CD4-positive, alpha-beta T cell (primary cell): Measurements from ENCODE around the gene ARMCX2. TPM values are rescaled to one million over a fixed set of nuclear protein-coding genes. Genes with fewer than 3 reads are reported as not detected.

ENCODE experiments used
- ATAC-seq: fragments of 200-7000 bp; cut with Tn5 transposase; one replicate; pipeline ENCODE4 v1.10.0; 2022; ENCODE audit warnings: mild to moderate bottlenecking; ENCODE audit not compliant: poor library complexity
- CTCF ChIA-PET: fragments of 350-600 bp; sonication (Branson Sonifier 250); formaldehyde crosslinking; loops from one replicate; lab custom pipeline; 2021; ENCODE audit warnings: antibody characterized with exemption, inconsistent platforms; lab: Charles Lee
- POLR2A ChIA-PET: fragments of 350-600 bp; sonication (Branson Sonifier 250); formaldehyde crosslinking; loops from one replicate; lab custom pipeline; 2021; ENCODE audit warnings: antibody characterized with exemption, inconsistent platforms; lab: Charles Lee
- DNase-seq, 14 experiments: peaks; one replicate each; pipeline ENCODE4 v3.0.0-alpha.2; 2013 to 2020; ENCODE audit warnings: mixed read lengths in 2 of 14
- H3K27ac ChIP-seq, 2 donors: one replicate each; pipeline versions ENCODE4 v1.5.1 to v1.7.0; 2013; ENCODE audit warnings: low read length in 2 of 2, low read depth in 1 of 2, mild to moderate bottlenecking in 1 of 2
- H3K27me3 ChIP-seq, 2 experiments: 1 replicate in 1 of 2; 2 replicates in 1 of 2; pipeline versions ENCODE4 v1.6.1 to v1.7.0; 2013; ENCODE audit warnings: low read length in 2 of 2, control low read depth in 1 of 2, mild to moderate bottlenecking in 1 of 2, moderate library complexity in 1 of 2; ENCODE audit not compliant: insufficient read depth in 2 of 2, control insufficient read depth in 1 of 2
- H3K36me3 ChIP-seq: one replicate; pipeline ENCODE4 v1.6.1; 2013; ENCODE audit warnings: low read length, control low read depth; ENCODE audit not compliant: insufficient read depth
- H3K4me1 ChIP-seq: one replicate; pipeline ENCODE4 v1.6.1; 2013; ENCODE audit warnings: low read length, control low read depth; ENCODE audit not compliant: insufficient read depth
- H3K4me3 ChIP-seq: one replicate; pipeline ENCODE4 v1.5.1; 2013; ENCODE audit warnings: mild to moderate bottlenecking, low read length, moderate library complexity
- H3K9me3 ChIP-seq, 2 experiments: 1 replicate in 1 of 2; 2 replicates in 1 of 2; pipeline versions ENCODE4 v1.6.1 to v1.7.0; 2013; ENCODE audit warnings: low read length in 2 of 2, mild to moderate bottlenecking in 2 of 2, control low read depth in 1 of 2, moderate library complexity in 1 of 2; ENCODE audit not compliant: control insufficient read depth in 1 of 2, insufficient read depth in 1 of 2
- H3K27ac Mint-ChIP-seq: one replicate; pipeline ENCODE4 v1.8.0; 2020; ENCODE audit warnings: mixed read lengths
- H3K27me3 Mint-ChIP-seq: one replicate; pipeline ENCODE4 v1.8.0; 2021; ENCODE audit warnings: mixed read lengths
- H3K36me3 Mint-ChIP-seq: one replicate; pipeline ENCODE4 v1.8.0; 2021; ENCODE audit warnings: low read depth, mixed read lengths
- H3K4me1 Mint-ChIP-seq: one replicate; pipeline ENCODE4 v1.8.0; 2021; ENCODE audit warnings: low read depth, mixed read lengths
- H3K4me3 Mint-ChIP-seq: one replicate; pipeline ENCODE4 v1.8.0; 2020; ENCODE audit warnings: mild to moderate bottlenecking, mixed read lengths
- H3K9me3 Mint-ChIP-seq: one replicate; pipeline ENCODE4 v1.8.0; 2020; ENCODE audit warnings: mixed read lengths
- CTCF ChIP-seq: fragments of 200-600 bp; IDR thresholded peaks from one replicate; pipeline ENCODE4 v1.8.0; 2022; ENCODE audit warnings: antibody characterized with exemption, mild to moderate bottlenecking
- intact Hi-C, 2 experiments: fragments of 100-400 bp; cut with DNase I in 1 of 2; cut with micrococcal nuclease in 1 of 2; formaldehyde crosslinking; loops; one replicate each; pipeline versions ENCODE4 v1.15.1 to v1.9.0; 2023 to 2025; cut with DNase I, micrococcal nuclease
- total RNA-seq, 174 experiments: library from RNA in 2 of 174; stranded (reverse) in 2 of 174; gene quantifications; one replicate each; pipeline ENCODE4 v1.2.3 and lab custom pipeline; 2021 to 2026

The ARMCX2 gene
- total RNA-seq, 2 experiments from 2014 or later = 3.5 to 3.6 TPM

GRCh38 chrX:101685923-101686322 is 26.3 kb upstream of the ARMCX2 start:
- ChIA-PET CTCF (no interaction called here), POLR2A (no interaction called here)
- H3K27ac ChIP-seq = no peak overlapping the region
- no peak overlapping the region for H3K27ac Mint-ChIP-seq
- no peak for TF ChIP-seq CTCF
- no peaks in the 10 kb centered on the region for H3K36me3 Mint-ChIP-seq
- H3K4me1 Mint-ChIP-seq = no peaks in the 10 kb centered on the region
- no peak overlapping the region for H3K4me3 Mint-ChIP-seq
- no peak overlapping the region for H3K4me3 ChIP-seq
- no peaks in the 10 kb centered on the region for H3K27me3 Mint-ChIP-seq
- ATAC-seq (no peak), DNase-seq (no peak)
- no peaks in the 10 kb centered on the region for H3K9me3 ChIP-seq
- H3K9me3 Mint-ChIP-seq = no peaks in the 10 kb centered on the region
- no peaks in the 10 kb centered on the region for H3K4me1 ChIP-seq
- intact Hi-C loops = no loop called here
- H3K27me3 ChIP-seq = no peaks in the 10 kb centered on the region
- no peaks in the 10 kb centered on the region for H3K36me3 ChIP-seq

GRCh38 chrX:101682723-101683122 is 23.1 kb upstream of the ARMCX2 start:
- H3K36me3 Mint-ChIP-seq = no peaks in the 10 kb centered on the region
- no peak overlapping the region for H3K4me3 Mint-ChIP-seq
- Histone ChIP-seq H3K4me3 (no peak overlapping the region), H3K4me1 (no peaks in the 10 kb centered on the region), H3K36me3 (no peaks in the 10 kb centered on the region), H3K27me3 (no peaks in the 10 kb centered on the region), H3K27ac (no peak overlapping the region), H3K9me3 (no peaks in the 10 kb centered on the region)
- H3K9me3 Mint-ChIP-seq = no peaks in the 10 kb centered on the region
- peaks cover 7% of the 10 kb centered on the region for H3K27me3 Mint-ChIP-seq
- no peak for DNase-seq
- H3K4me1 Mint-ChIP-seq = no peaks in the 10 kb centered on the region
- ATAC-seq = no peak
- no peak overlapping the region for H3K27ac Mint-ChIP-seq
- intact Hi-C loops = no loop called here
- no peak for TF ChIP-seq CTCF
- CTCF ChIA-PET = no interaction called here
- POLR2A ChIA-PET = no interaction called here

- H3K36me3 ChIP-seq = no peaks in the 10 kb centered on the region
- Mint-ChIP-seq H3K36me3 (no peaks in the 10 kb centered on the region), H3K4me1 (no peaks in the 10 kb centered on the region), H3K9me3 (no peaks in the 10 kb centered on the region), H3K27ac (no peak overlapping the region), H3K4me3 (no peak overlapping the region), H3K27me3 (peaks cover 21% of the 10 kb centered on the region)
- POLR2A ChIA-PET = no interaction called here
- H3K9me3 ChIP-seq = no peaks in the 10 kb centered on the region
- CTCF ChIA-PET = no interaction called here
- peaks cover 0 to 4% of the 10 kb centered on the region in 2 experiments for H3K27me3 ChIP-seq
- no peaks in the 10 kb centered on the region for H3K4me1 ChIP-seq
- no peak overlapping the region for H3K27ac ChIP-seq
- DNase-seq (no peak), ATAC-seq (no peak)
- TF ChIP-seq CTCF = no peak
- intact Hi-C loops = no loop called here
- no peak overlapping the region for H3K4me3 ChIP-seq
These were observed 17.4 kb upstream of the ARMCX2 start for GRCh38 chrX:101677028-101677427.
